ENCODE measurements around the gene WDR54.
"Not testable (repeated sequence)": the region's sequence is repeated elsewhere in the genome, so short reads cannot be mapped to it uniquely, and the experiment has no call there.

- not testable (repeated sequence) for TF ChIP-seq CTCF, POLR2A (IDR thresholded peaks at IDR 0.05)
These were observed 21.2 kb downstream of the WDR54 start for GRCh38 chr2:74442483-74443297.

Data from adrenal gland (tissue), 5 donors.